Right lung (tissue), 10 donors: Measurements from ENCODE around the gene RBM4B. TPM values are rescaled to one million over a fixed set of nuclear protein-coding genes. Genes with fewer than 3 reads are reported as not detected.
"Not testable (repeated sequence)": the region's sequence is repeated elsewhere in the genome, so short reads cannot be mapped to it uniquely, and the experiment has no call there.

Source experiments
- DNase-seq, 2 donors: peaks; one replicate each; pipeline ENCODE4 v3.0.0-alpha.2; 2013
- long read RNA-seq, 8 donors: transcript quantifications; one replicate each; lab custom pipeline, GENCODE V29; 2026
- polyA plus RNA-seq, 5 donors: library from polyadenylated mRNA; unstranded; fragments of 120-200 nt; gene quantifications; one replicate each; pipeline versions ENCODE4 v1.2.1 to v1.2.3, GENCODE V29; 2013; ENCODE audit warnings: inconsistent platforms in 1 of 5, low replicate concordance in 1 of 5; ENCODE audit not compliant: insufficient read length in 5 of 5, insufficient read depth in 1 of 5

Gene RBM4B
- 10 to 100 TPM; 68.7 to 81.9 (median 76.5) TPM for polyA plus RNA-seq
- long read RNA-seq, donor 1, transcript RBM4B-201 (4 exons, 1,840 nt): major isoform, 13 of 32 reads
- long read RNA-seq, donor 1, partial matches to known transcripts: 7 of 32 reads
- long read RNA-seq, donor 1, other reads (novel, unspliced or antisense): 6 of 32 reads
- long read RNA-seq, donor 2, partial matches to known transcripts: 0 of 11 reads
- long read RNA-seq, donor 2, other reads (novel, unspliced or antisense): 0 of 11 reads
- long read RNA-seq, donor 3, transcript RBM4B-201 (4 exons, 1,840 nt): major isoform, 9 of 14 reads
- long read RNA-seq, donor 3, partial matches to known transcripts: 0 of 14 reads
- long read RNA-seq, donor 3, other reads (novel, unspliced or antisense): 0 of 14 reads
- long read RNA-seq, donor 4, partial matches to known transcripts: 0 of 4 reads
- long read RNA-seq, donor 4, other reads (novel, unspliced or antisense): 0 of 4 reads
- long read RNA-seq, donor 5, transcript RBM4B-206 (2 exons, 1,646 nt): minor isoform, 6 of 28 reads
- long read RNA-seq, donor 5, transcript RBM4B-201 (4 exons, 1,840 nt): major isoform, 9 of 28 reads
- long read RNA-seq, donor 5, transcript RBM4B-203 (3 exons, 2,339 nt): minor isoform, 5 of 28 reads
- long read RNA-seq, donor 5, partial matches to known transcripts: 6 of 28 reads
- long read RNA-seq, donor 5, other reads (novel, unspliced or antisense): 0 of 28 reads
- long read RNA-seq, donor 6, transcript RBM4B-201 (4 exons, 1,840 nt): major isoform, 12 of 23 reads
- long read RNA-seq, donor 6, partial matches to known transcripts: 6 of 23 reads
- long read RNA-seq, donor 6, other reads (novel, unspliced or antisense): 0 of 23 reads
- long read RNA-seq, donor 7, transcript RBM4B-201 (4 exons, 1,840 nt): major isoform, 14 of 27 reads
- long read RNA-seq, donor 7, partial matches to known transcripts: 10 of 27 reads
- long read RNA-seq, donor 7, other reads (novel, unspliced or antisense): 0 of 27 reads
- long read RNA-seq, donor 8, partial matches to known transcripts: 0 of 6 reads
- long read RNA-seq, donor 8, other reads (novel, unspliced or antisense): 0 of 6 reads

- peak; percentile 96 to 97 for DNase-seq
Observed at GRCh38 chr11:66677599-66678375, at the start of gene RBM4B. Gene RBM4B (minus strand): TSS chr11:66677887. CDS start chr11:66677079, 808 bp downstream.

DNA sequence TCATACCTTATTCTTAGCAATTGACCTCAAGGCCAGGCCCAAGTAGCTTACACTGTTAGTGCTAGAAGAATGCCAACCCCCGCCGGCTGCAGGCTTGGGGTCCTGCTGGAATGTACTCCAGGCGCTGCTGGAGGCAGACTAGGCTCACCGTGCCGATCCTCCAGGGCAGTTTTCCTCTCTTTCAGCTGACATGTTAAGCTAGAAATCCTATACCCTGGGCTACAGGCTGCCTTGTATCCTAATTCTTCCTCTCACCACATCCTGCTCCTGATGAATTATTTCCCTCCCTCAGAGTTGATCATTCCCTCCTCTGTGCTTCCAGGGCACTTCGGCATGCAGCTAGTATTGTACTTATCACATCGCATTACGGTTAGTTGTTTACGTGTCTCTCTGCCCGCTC lies 48.0 kb upstream of the RBM4B start:
- no peak for DNase-seq

- DNase-seq: no peak
Observed at GRCh38 chr11:66725114-66725513, 47.4 kb upstream of the RBM4B start.

- not testable (repeated sequence) for DNase-seq
Observed at GRCh38 chr11:66724167-66724566, 46.5 kb upstream of the RBM4B start.

GRCh38 chr11:66723693-66724092 lies 46.0 kb upstream of the RBM4B start:
- no peak for DNase-seq

DNA sequence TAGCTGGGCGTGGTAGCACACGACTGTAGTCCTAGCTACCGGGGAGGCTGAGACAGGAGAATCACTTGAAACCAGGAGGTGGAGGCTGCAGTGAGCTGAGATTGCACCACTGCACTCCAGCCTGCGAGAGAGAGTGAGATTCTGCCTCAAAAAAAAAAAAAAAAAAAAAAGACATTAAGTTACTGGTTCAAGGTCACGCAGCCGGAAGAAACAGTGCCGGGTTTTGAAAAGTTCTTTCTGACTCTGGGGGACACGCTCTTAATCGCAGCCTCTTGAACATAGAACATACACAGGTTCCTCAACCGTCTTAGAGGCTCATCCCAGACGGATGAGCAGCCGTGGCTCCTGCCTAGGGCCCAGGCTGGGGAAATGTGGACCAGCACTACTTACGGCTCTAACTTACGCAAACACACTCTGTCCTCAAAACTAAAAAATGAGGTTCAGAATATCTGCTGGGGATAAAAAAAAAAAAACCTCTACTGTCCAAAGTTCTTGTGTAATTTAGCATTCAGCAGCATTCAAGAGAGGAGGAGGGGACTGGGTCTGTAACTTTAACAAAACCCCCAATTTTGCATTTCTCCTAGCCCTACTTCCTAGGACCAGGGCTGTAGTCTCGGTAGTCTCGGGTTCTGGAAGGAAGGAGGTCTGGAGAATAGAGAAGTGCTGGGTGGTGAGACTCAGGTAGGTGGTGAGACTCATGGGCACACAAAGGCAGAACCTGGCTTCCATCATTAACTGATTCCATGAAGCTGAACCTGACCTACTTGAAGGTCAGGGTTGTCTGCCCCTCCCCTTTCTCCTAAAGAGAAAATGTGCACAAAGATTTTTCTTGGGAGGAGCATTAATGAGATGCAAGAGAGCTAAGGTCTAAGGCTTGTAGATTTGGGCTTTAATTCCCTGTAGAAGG lies 45.3 kb upstream of the RBM4B start:
- DNase-seq: no peak

GRCh38 chr11:66721939-66722338 lies 44.3 kb upstream of the RBM4B start:
- no peak for DNase-seq

- DNase-seq: no peak
Observed at GRCh38 chr11:66720899-66721470, 43.3 kb upstream of the RBM4B start.

GRCh38 chr11:66720223-66720898 lies 42.7 kb upstream of the RBM4B start:
- DNase-seq: peak; percentile 55 to 64

DNA sequence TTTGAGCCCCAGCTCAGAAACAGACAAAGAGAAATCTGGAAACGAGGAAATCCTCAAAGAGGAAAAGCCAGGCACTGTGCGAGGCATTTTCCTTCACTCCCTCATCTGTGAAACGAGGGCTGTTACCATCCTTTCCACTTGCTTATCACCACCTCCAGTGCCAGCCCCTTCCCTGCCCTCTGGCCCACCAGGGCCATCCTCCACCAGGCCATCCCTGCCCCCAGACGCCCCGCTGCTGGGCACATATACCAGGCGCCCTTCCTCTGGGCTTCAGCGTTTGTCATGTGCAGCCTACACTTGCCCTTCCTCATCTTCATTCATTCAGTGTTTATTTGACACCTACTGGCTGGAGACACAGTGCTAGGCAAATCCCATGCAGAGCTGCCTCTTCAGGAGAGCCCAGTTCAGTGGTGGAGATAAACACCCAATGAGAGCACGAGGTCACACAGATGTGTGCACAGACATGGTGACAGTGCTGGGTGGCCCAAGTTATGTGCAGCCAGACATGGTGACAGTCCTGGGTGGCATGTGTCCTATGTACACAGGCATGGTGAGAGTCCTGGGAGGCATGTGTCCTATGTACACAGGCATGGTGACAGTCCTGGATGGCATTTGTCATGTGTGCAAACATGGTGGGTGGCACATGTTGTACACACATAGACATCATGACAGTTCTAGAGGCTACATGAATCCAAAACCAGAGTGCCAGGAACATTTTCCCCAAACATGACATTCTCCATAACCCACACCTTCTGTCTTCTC lies 41.6 kb upstream of the RBM4B start:
- DNase-seq: no peak

DNA sequence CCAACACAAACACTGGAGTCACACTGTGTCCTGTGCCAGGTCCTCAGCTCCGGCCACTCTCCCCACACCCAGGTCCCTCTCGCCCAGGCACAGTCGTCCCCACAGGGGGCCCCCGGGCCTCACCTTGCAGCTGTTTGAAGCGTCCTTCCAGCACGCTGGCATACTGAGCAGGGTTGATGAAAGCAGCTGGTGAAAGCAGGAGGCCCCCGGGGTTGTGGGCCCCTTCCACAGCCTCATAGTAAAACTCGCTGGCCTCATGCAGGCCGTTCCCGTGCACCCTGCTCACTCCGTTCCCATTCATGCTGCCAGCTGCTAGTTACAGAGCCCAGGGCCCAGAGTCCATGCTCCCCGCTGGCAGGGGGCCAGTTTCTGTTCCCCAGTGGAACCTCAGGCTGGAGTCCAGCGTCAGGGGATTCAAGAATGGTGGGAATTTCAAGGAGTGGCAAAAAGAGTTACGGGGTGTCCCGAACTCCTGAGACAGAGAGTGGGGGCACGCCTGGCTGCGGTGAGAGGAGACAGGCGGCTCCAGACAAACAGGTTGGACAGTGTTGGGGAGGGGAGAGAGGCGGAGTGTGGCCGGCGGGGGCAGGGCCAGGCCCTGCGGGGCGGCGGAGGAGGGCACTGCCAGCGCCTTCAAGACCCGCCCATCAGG lies 40.8 kb upstream of the RBM4B start:
- peak; percentile 48 to 51 for DNase-seq

GRCh38 chr11:66717925-66718319 lies 40.2 kb upstream of the RBM4B start:
- DNase-seq: no peak

- DNase-seq: no peak
Observed at GRCh38 chr11:66716996-66717395, 39.3 kb upstream of the RBM4B start.

- no peak for DNase-seq
Observed at GRCh38 chr11:66715346-66716085, 37.8 kb upstream of the RBM4B start.

GRCh38 chr11:66713746-66714480 lies 36.2 kb upstream of the RBM4B start:
- no peak for DNase-seq

DNA sequence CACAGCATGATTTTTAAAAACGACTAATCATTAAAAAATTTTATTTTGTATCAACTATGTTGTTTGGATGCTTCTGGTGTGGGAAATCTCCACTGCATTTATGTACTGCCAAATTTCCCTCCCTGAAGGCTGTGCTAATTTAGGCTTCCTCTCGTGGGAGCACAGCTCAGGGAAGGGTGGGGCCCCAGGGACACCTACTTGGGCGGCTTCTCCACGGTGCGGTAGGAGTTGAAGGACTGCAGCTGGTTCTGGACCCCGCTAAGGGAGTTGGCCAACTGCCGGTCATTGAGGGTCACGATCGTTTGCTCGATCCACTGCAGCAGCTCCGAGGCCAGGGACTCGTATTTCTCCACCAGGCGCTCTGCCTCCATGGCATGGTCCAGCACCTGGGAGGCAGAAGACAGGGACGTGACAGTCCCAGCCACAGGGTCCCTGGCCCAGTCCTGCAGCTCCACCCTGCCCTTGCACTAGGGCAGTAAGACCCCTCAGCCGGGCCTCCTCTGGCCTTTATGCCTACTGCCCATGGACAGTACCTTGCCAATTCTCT lies 32.8 kb upstream of the RBM4B start:
- DNase-seq: no peak
